Heart right ventricle (tissue), 16 donors: ENCODE results near the gene DAGLB. TPM values are rescaled to one million over a fixed set of nuclear protein-coding genes. Genes with fewer than 3 reads are reported as not detected.

Source experiments
- ATAC-seq, 8 donors: fragments of 200-7000 bp; cut with Tn5 transposase; one replicate each; pipeline ENCODE4 v1.9.1; 2020; ENCODE audit warnings: mild to moderate bottlenecking in 8 of 8, moderate library complexity in 8 of 8, moderate number of reproducible peaks in 1 of 8
- DNase-seq, 2 donors: peaks; one replicate each; pipeline ENCODE4 v3.0.0-alpha.2; 2020
- H3K27ac ChIP-seq, 10 donors: fragments of 200-600 bp; sonication (generic) in 2 of 10; one replicate each; pipeline versions ENCODE4 v1.5.0 to v1.8.0; 2020 to 2022; ENCODE audit warnings: mild to moderate bottlenecking in 3 of 10
- H3K27me3 ChIP-seq, 7 donors: fragments of 200-600 bp; one replicate each; pipeline ENCODE4 v1.8.0; 2021 to 2022; ENCODE audit warnings: mild to moderate bottlenecking in 2 of 7
- H3K36me3 ChIP-seq, 9 donors: fragments of 200-600 bp; sonication (generic) in 1 of 9; one replicate each; pipeline versions ENCODE4 v1.5.0 to v1.8.0; 2020 to 2022; ENCODE audit warnings: mild to moderate bottlenecking in 2 of 9
- H3K4me1 ChIP-seq, 9 donors: fragments of 200-600 bp; sonication (generic) in 1 of 9; one replicate each; pipeline versions ENCODE4 v1.5.0 to v1.8.0; 2020 to 2022; ENCODE audit warnings: mild to moderate bottlenecking in 4 of 9
- H3K4me3 ChIP-seq, 10 donors: fragments of 200-600 bp; sonication (generic) in 2 of 10; one replicate each; pipeline versions ENCODE4 v1.5.0 to v1.8.0; 2020 to 2022; ENCODE audit warnings: mild to moderate bottlenecking in 7 of 10, moderate library complexity in 2 of 10
- H3K9me3 ChIP-seq, 11 donors: fragments of 200-600 bp in 10 of 11; sonication (generic) in 2 of 11; one replicate each; pipeline versions ENCODE4 v1.5.0 to v1.8.0; 2013 to 2022; ENCODE audit warnings: mild to moderate bottlenecking in 2 of 11, control low read depth in 1 of 11, moderate library complexity in 1 of 11
- WGBS, 2 donors: extraction: QIAGEN DNeasy Blood & Tissue Kit; methylation state at CpG; one replicate each; pipeline ENCODE4 v1.1.7; 2013; ENCODE audit warnings: inconsistent platforms in 1 of 2; 5-methylcytosine and 5-hydroxymethylcytosine counted together
- intact Hi-C, 10 donors: fragments of 100-400 bp; cut with DNase I; formaldehyde crosslinking; loops; one replicate each; pipeline versions ENCODE4 v1.11.1 to v1.14.2; 2022
- polyA plus RNA-seq, 2 donors: library from polyadenylated mRNA; stranded (reverse); fragments of 200-250 nt; gene quantifications; one replicate each; pipeline ENCODE4 v1.2.3, GENCODE V29; 2013
- total RNA-seq, 10 donors: library from RNA; stranded (reverse); fragmentation: NEBNext Ultra II Directional in 3 of 10; extraction: Animal tissue kit (Norgen Biotek cat#: 25700) in 3 of 10; gene quantifications; one replicate each; pipeline versions ENCODE4 v1.2.1 to v1.2.4, GENCODE V29; 2021 to 2023
- TF ChIP-seq, protein P1 (sequence below), 9 donors: fragments of 200-600 bp; sonication (generic) in 2 of 9; IDR thresholded peaks; one replicate each; pipeline versions ENCODE4 v1.5.0 to v1.8.0; 2021 to 2022; ENCODE audit warnings: antibody characterized with exemption in 9 of 9, mild to moderate bottlenecking in 5 of 9, moderate library complexity in 1 of 9
- donor health status: Arrhythmogenic right ventricular cardiomyopathy.
- donor health status: ischemic (EF 13 %, LVEDD 7.1; RV severe dilation, severe dysfunction).
- donor health status: healthy with polysubstance abuse.
- donor health status: DM: no; HTN: yes; CAD: no.
- donor health status: DM: no; HTN: no; CAD: no.
- donor health status: ischemic (EF 25% LVEDD 6.9; RV normal size, moderate dysfunction).
- donor health status: ischemic (EF 25% LVEDD 5.7; RV mildly dilated, moderate dysfunction).
- donor health status: healthy.
- donor health status: DM: yes; HTN: yes; CAD: no.
- donor health status: Ischemic cardiomyopathy.
- donor health status: ischemic (EF 35%, LVEDD 5.7; RV mildly dilated, moderate dysfunction).
- donor health status: nonischemic (EF 11% LVEDD 7.7; RV severe dilation, severe dysfunction).
- donor health status: DM: yes; HTN: yes; CAD: no.
- donor health status: PGD.
- donor health status: ischemic (EF 29% LVEDD 5.4; RV normal size, mild dysfunction).
- donor health status: nonischemic (EF 23%, LVEDD 6.1; RV moderate dilation, normal function).

The DAGLB gene
- total and polyA plus RNA-seq, 12 donors, result 4.8 to 12.9 (median 6.3) TPM

GRCh38 chr7:6406121-6406520, 41.6 kb downstream of the DAGLB start:
- Histone ChIP-seq H3K4me1 (peaks cover 0 to 9% (median 0%) of the 10 kb centered on the region in 9 donors), H3K27me3 (no peaks in the 10 kb centered on the region), H3K36me3 (peaks cover 0 to 100% (median 71%) of the 10 kb centered on the region in 9 donors), H3K27ac (no peak overlapping the region), H3K4me3 (no peak overlapping the region), H3K9me3 (no peaks in the 10 kb centered on the region)
- DNase-seq, result no peak
- TF ChIP-seq, protein P1, sequence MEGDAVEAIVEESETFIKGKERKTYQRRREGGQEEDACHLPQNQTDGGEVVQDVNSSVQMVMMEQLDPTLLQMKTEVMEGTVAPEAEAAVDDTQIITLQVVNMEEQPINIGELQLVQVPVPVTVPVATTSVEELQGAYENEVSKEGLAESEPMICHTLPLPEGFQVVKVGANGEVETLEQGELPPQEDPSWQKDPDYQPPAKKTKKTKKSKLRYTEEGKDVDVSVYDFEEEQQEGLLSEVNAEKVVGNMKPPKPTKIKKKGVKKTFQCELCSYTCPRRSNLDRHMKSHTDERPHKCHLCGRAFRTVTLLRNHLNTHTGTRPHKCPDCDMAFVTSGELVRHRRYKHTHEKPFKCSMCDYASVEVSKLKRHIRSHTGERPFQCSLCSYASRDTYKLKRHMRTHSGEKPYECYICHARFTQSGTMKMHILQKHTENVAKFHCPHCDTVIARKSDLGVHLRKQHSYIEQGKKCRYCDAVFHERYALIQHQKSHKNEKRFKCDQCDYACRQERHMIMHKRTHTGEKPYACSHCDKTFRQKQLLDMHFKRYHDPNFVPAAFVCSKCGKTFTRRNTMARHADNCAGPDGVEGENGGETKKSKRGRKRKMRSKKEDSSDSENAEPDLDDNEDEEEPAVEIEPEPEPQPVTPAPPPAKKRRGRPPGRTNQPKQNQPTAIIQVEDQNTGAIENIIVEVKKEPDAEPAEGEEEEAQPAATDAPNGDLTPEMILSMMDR (IDR thresholded peaks at IDR 0.05), result no peak
- intact Hi-C loops, result no loop called here
- 90 to 94% methylated on average over 5 of the region's 5 CpGs for WGBS, 2 donors
- no peak for ATAC-seq

GRCh38 chr7:6403907-6404306, 43.8 kb downstream of the DAGLB start:
- WGBS, 2 donors, result 88 to 94% methylated on average over 7 of the region's 7 CpGs
- TF ChIP-seq, protein P1 (IDR thresholded peaks at IDR 0.05), result no peak
- H3K36me3 ChIP-seq, result peaks cover 0 to 99% (median 57%) of the 10 kb centered on the region in 9 donors
- no peak for ATAC-seq
- no peaks in the 10 kb centered on the region for H3K27me3 ChIP-seq
- no peak overlapping the region for H3K4me3 ChIP-seq
- no peaks in the 10 kb centered on the region for H3K9me3 ChIP-seq
- H3K27ac ChIP-seq, result no peak overlapping the region
- intact Hi-C loops, result no loop called here
- H3K4me1 ChIP-seq, result peaks cover 12 to 31% (median 16%) of the 10 kb centered on the region in 9 donors
- DNase-seq, result no peak

DNA sequence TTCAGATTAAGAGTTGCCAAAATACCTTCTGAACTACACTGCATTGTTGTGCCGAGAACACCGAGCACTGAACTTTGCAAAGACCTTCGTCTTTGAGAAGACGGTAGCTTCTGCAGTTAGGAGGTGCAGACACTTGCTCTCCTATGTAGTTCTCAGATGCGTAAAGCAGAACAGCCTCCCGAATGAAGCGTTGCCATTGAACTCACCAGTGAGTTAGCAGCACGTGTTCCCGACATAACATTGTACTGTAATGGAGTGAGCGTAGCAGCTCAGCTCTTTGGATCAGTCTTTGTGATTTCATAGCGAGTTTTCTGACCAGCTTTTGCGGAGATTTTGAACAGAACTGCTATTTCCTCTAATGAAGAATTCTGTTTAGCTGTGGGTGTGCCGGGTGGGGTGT, 45.0 kb downstream of the DAGLB start:
- Histone ChIP-seq H3K36me3 (peaks cover 0 to 93% (median 50%) of the 10 kb centered on the region in 9 donors), H3K4me3 (no peak overlapping the region), H3K9me3 (no peaks in the 10 kb centered on the region), H3K27ac (no peak overlapping the region), H3K27me3 (no peaks in the 10 kb centered on the region), H3K4me1 (peaks cover 14 to 42% (median 28%) of the 10 kb centered on the region in 9 donors)
- DNase-seq (no peak), ATAC-seq (no peak)
- WGBS, 2 donors, result 93% methylated on average over 13 of the region's 13 CpGs
- intact Hi-C loops, result no loop called here
- TF ChIP-seq, protein P1 (IDR thresholded peaks at IDR 0.05), result no peak

- Histone ChIP-seq H3K9me3 (no peaks in the 10 kb centered on the region), H3K36me3 (peaks cover 0 to 92% (median 44%) of the 10 kb centered on the region in 9 donors), H3K27ac (no peak overlapping the region), H3K27me3 (no peaks in the 10 kb centered on the region), H3K4me1 (peaks cover 14 to 49% (median 35%) of the 10 kb centered on the region in 9 donors), H3K4me3 (no peak overlapping the region)
- TF ChIP-seq, protein P1 (IDR thresholded peaks at IDR 0.05), result no peak
- WGBS, 2 donors, result 90% methylated on average over 17 of the region's 17 CpGs
- ATAC-seq, result no peak
- DNase-seq, result no peak
- intact Hi-C loops, result no loop called here
Observed at GRCh38 chr7:6402041-6402440, 45.7 kb downstream of the DAGLB start.
